Stimulated activated CD4-positive, alpha-beta T cell treated with anti-CD3 and anti-CD28 coated beads, TNF-alpha, amount 100 ng/mL, for 4 hours (primary cell): ENCODE measurements around the gene UBE4B.

ENCODE experiments used
- DNase-seq, 3 experiments: peaks; one replicate each; pipeline ENCODE4 v3.0.0-alpha.2; 2020; ENCODE audit warnings: low read depth in 3 of 3

UBE4B gene

DNA sequence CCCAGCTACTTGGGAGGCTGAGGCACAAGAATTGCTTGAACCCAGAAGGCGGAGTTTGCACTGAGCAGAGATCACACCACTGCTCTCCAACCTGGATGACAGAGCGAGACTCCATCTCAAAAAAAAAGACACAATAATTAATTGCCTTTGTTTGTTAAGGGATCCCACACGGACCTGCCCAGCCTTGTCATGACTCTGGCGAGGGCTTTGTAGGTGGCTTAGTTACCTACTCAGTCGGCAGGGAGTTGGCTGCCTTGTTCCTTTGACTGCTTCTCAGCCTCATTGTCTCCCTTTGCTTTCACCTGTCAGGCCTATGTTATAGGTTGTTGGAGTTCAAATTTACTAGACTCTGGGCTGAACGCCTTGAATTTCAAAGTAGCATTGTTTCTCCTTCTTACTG is 82.0 kb downstream of the UBE4B start:
- DNase-seq, result no peak

GRCh38 chr1:10117132-10117531 is 84.4 kb downstream of the UBE4B start:
- no peak for DNase-seq

- no peak for DNase-seq
These were observed 85.1 kb downstream of the UBE4B start for GRCh38 chr1:10117865-10118264.

DNA sequence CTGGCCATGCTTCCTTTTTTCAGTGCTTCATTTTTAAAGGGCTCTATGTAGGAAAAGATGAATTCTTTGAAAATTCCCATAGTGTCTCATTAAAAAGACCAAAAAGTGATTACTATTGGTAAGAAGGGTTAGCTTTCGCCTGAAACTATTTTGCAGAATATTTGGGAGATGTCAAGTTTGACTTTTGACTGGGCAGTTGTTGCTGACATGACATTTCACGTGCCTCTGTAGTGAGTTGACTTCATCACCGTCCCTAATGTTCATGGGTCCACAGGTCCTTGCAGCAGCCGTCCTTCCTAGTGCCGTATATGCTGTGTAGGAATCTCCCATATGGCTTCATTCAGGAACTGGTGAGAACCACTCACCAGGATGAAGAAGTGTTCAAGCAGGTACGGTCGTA is 88.9 kb downstream of the UBE4B start:
- DNase-seq, result no peak

DNA sequence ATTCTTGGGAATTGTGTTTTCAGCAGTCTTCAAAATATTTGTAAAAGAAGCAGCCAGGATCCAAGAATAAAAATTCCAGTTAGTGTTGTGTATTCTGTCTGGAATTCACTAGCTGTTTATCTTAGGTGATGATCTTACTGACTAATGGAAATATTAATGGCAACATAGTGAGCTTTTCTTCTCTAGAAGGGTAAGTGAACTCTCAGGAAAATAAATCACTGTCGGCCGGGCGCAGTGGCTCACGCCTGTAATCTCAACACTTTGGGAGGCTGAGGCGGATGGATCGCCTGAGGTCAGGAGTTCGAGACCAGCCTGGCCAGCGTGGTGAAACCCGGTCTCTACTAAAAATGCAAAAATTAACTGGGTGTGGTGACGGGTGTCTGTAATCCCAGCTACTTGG is 90.2 kb downstream of the UBE4B start:
- DNase-seq, result no peak

GRCh38 chr1:10128101-10128765 is 95.5 kb downstream of the UBE4B start:
- DNase-seq, result no peak

DNA sequence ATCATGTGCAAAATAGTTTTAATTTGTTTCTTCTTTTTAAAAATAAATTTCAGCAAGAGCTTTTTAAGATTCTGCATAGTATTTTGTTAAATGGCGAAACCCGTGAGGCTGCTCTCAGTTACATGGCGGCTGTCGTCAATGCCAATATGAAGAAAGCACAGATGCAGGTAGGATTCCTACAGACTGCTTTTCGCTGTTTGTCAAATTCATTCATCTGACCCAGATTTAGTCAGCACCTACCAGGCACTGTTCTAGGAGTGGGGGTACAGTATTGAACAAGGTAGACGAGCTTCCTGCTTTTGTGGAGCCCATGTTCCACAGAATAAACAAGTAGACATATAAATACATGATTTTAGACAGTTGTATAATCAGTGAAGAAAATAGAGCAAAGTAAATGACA is 99.6 kb downstream of the UBE4B start:
- no peak for DNase-seq

DNA sequence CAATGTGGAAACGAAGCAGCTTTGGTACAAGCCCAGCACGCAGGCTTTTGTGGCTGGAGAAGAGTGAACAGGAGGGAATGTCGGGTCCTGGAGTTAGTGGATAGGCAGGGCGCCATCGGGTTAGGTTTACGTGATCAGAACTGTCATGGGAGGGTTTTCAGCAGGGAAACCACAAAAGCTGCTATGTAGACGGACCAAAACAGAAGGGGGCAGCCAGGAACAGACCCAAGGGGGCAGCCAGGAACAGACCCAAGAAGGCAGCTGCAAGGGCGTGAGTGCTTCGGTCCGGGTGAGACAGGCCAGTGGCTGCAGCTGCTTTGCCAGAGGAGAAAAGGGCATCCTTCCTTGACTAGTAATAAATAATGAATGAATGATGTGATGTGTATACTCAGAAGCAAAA is 100.1 kb downstream of the UBE4B start:
- DNase-seq, result no peak

GRCh38 chr1:10140981-10141380 is 108.2 kb downstream of the UBE4B start:
- DNase-seq, result no peak

- DNase-seq, result no peak
These were observed 111.3 kb downstream of the UBE4B start for GRCh38 chr1:10143961-10144485.

GRCh38 chr1:10146391-10146790 is 113.6 kb downstream of the UBE4B start:
- DNase-seq, result no peak

DNA sequence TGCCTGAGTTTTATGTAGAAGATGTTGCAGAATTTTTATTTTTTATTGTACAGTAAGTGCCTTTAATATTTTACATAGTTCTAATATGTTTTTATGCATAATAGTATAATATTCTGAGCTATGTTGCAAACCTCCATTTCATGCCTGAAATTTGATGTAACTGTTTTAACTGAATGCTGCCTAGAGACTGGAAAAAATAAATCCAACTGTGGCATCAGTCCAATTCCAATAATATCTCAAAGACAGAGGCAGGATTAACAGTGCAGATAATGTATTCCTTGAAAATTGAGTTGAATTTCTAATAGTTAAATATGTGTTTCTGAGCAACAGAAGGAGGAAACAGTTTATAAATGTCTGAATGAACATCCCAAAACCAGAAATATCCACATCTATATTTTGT is 116.5 kb downstream of the UBE4B start:
- no peak for DNase-seq

DNA sequence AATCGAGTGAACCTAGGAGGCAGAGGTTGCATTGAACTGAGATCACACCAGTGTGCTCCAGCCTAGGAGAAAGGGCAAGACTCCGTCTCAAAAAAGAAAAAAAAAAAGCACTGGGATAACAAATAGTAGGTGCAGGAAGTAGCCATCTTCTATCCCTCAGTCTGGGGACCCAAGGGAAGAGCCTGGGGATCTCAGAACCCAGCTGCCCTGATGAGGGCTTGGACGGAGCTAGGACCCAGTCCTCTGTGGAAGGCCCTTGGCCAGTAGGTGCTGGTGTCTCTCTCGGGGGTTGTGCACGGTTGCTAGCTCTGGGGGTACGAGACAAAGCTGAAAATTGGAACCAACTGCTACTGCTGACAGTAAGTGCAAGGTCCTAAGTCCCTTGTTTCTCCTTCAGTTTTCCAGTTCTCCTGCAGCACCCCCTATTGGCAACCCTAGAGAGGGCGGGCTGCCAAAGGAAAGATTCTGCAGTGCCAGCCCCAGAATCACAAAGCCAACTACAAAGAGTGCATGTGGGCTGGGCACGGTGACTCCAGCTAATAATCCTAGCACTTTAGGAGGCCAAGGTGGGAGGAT is 120.0 kb downstream of the UBE4B start:
- DNase-seq, result peak in 1 of 3 experiments; percentile 1

DNA sequence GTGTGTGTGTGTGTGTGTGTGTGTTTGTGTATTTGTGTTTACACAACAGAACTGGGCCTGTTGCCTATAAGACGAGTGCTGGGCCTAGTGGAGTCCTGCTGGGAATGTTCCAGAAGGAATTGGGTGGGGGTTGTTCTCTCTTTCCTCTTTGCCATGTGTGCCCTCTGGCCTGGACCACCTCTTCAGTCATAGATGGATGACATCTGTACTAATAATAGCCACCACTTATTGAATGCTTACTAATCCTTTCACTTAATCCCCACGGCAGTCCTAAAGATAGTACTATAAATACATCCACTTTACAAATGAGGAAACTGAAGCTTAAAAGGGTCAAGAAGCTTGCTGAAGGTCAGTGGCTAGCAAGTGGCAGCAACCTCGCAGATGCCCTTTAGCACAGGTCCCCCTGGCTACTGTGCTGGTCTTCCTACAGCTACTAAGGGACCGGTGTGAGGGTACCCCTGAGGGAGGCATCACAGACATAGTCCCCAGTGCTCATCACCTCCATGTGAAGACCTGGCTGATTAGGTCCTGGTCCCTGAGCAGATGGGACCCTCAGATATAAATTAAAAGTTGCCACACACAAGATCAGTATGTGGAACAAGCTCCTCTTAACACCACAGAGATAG is 122.4 kb downstream of the UBE4B start:
- no peak for DNase-seq

GRCh38 chr1:10160173-10160572 is 127.4 kb downstream of the UBE4B start:
- DNase-seq, result no peak

- no peak for DNase-seq
These were observed 128.2 kb downstream of the UBE4B start for GRCh38 chr1:10160907-10161490.

DNA sequence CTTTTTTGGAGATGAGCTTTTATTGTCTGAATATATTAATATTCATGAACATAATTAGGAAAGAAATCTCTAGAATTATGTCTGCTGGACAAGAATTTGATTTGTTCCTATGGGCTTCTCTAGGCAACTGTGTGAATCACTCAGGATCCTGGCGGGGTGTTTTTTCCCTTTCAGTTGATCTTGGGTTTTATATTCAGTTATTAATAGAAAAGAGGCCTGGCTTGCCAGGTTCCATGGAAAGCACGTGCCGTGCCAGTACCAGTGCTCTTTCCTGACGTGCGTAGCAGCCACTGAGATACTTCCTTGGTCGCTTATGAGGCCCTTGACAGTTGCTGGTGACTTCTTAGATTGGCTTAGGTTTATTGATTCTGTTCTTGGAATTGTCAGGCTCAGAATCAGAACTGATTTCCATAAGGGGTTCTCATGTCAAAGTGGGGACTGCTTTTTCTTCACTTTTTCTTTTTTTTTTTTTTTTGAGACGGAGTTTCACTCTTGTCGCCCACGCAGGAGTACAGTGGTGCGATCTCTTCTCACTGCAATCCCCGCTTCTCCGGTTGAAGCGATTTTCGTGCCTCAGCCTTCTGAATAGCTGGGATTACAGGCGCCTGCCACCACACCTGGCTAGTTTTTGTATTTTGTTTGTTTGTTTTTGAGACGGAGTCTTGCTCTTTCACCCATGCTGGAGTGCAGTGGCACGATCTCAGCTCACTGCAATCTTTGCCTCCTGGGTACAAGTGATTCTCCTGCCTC is 129.0 kb downstream of the UBE4B start:
- no peak for DNase-seq

DNA sequence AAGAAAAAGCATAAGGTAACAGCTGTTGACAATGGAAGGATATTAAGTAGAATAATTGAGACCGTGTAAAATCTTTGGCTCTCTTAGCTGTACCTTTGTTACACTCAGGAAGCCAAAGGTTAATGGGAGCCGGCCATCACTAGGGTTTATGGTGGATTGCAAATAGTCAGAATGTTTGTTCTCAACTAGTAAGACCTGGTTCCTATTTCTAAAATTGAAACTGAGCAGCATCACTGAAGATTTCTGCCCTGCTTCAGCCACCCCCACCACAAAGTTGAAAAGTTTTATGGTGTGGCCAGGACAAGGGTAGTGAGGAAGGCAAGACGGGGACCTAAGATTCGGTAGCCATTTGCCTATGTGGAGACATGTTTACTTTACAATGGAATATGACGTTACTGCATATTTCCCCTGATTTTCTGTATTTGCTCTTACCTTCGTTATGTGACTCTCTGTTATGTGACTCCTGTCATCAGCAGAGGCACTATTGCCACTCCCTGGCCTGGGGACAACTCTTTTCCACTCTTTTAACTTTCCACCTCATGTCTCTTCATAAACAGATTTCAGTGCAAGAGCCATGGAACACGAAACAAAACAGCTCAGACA is 136.3 kb downstream of the UBE4B start:
- DNase-seq, result no peak

- no peak for DNase-seq
These were observed 137.4 kb downstream of the UBE4B start for GRCh38 chr1:10170239-10170574.

GRCh38 chr1:10171105-10171767 is 138.5 kb downstream of the UBE4B start:
- no peak for DNase-seq

DNA sequence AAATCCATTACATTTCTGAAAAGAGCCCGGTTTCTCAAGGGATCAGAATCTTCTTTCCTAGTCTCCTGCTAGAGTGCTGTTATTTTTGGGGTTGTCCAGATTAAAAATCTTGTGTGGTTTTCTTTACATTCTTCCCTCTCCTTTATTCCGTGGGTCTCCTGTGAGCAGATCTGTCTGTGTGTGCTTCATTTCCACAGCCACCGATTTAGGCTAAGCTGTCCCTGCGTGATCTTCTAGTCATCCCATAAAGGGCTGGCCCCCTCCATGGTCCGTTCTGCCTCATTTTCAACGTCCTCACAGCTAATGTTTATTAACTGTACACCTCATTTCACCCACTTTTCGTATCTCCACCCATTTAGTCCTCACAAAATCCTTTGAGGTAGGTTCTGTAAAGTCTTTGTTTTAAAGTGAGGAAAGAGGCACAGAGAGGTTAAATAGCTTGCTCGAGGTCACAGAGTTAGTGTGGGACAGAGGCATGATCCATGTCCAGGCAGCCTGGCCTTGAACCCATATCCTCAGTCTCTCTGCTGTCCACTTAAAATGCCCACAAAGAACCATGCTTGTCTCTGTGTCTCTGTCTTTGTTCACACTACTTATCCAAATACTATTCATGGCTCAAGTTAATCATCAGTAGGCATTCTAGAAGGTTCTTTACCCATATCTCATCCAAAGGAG is 139.4 kb downstream of the UBE4B start:
- DNase-seq, result no peak
